HK-2 (cell line): ENCODE results near the gene PRKN.

ENCODE experiments used
- DNase-seq: peaks from one replicate; pipeline ENCODE4 v3.0.0-alpha.2; 2018; ENCODE audit not compliant: unreplicated experiment

PRKN gene

DNA sequence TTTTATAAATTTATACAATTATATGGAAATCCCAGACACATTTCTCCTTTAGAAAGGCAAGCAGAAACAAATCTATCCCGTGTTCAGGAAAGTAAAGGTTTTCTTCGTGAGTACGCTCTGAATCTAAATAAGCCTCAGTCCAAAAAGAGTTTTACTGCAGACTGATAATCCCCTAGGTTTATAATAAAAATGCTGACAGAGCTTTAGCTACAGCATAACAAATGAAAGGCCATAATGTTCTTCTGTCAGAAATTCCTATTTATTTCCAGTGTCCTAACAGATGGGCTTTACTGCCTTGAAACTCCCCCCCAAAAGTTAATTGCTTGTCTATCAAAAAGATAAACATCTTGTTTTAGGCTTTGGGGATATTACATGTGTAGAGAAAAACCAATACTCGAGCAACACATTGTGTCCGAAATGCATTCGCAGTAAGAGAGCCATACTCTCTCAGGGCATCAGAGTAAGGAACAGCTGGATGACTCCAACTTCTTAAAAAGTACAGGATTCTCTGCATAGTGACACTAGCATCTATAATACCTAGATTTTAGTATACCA, 109.0 kb downstream of the PRKN start:
- DNase-seq: no peak

DNA sequence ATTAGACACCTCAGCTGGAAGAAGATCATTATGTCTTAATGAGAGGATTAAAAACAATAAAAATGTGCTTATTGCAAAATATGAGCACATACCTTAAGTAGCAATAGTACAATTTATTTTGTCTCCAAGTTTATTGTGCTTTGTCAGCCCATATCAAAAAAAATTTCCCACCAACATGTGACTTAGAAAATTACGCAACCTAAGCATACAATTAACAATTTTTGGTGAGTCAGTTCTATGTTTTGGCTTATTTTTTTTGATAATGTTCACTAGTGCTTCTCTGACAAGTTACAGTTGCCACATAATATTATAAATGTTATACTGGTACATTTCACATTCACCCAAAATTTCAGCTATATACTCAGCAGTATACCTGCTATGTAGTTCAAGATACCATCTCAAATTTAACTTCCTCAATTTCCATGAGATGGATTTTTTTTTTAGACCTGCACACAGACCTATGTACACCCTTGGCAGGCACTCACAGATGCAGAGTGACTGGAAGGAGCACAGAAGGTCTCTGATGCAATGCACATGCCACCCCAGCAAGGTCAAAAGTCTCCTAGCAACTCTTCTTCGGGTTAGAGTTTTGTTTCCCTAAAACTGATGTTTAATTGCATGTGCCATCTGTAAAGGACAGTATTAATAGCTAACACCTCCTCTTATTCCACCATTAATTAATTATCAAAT, 112.4 kb downstream of the PRKN start:
- DNase-seq: no peak

- no peak for DNase-seq
These were observed 114.3 kb downstream of the PRKN start for GRCh38 chr6:162613310-162613709.

GRCh38 chr6:162612613-162613012, 115.0 kb downstream of the PRKN start:
- DNase-seq: no peak

DNA sequence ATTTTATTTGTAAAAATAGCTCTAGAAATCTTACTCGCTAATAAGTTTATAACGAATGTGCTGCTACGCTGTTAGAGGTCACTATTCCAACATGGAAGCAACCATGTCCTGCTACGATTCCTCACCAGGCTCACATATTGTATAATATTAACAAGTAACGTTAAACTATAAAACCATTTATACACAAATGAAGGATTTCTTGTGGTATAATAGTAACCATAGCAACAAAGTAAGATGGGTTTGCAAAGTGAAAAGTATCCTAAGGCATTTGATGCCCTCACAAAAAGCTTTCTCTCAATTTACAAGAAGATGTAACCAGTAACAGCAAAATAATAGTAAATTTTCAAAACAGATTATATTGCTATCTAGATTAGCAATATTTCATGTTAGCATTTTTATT, 117.2 kb downstream of the PRKN start:
- no peak for DNase-seq

DNA sequence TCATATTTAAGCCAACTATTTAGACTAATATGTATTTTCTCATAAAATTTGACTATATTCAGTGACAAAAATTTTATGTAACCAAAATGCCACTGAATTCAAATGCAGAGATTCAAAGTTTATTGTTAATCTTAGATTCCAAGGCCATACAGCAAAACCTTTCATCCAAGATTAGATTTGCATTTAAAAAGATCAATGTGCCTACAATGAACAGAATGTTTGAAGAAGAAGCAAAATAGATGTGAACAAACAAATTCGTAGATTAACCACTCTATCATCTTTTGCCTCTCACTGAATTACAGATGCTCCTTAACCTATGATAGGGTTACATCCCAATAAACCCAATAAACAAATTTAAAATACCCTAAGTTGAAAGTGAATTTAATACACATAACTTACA, 121.7 kb downstream of the PRKN start:
- DNase-seq: no peak

DNA sequence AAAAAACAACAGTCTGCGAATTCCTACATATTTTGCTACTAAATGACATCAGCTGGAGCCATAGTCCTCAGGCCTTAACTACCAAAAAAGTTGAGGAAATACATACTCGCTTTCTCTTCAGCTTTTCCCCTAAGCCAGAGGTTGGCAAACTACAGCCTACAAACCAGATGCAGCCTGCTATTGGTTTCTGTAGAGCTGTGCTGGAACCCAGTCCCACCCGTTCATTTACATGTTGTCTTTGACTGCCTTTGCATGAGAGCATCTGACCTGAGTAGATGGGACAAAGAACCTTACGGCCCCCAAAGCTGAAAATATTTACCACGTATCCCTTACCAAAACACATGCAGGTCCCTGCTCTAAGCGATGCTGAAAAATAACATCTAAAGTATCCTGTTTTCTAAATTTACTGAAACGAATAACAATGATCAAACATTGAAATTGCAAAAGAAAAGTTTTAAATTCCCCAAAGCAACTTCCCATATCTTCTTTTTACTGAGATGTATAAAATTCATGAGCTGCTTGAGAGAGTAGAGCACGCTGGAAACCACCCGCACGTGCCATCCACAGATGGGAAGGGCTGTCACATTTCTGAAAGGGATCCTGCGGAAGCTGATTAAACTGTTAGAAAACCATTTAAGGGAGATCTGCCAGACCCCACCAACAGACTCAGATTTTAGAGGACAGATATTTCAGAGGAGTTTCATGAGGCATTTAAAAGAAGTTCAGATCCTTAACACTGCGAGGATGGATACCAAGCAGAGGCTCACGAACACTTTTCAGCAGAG, 124.1 kb downstream of the PRKN start:
- DNase-seq: no peak

- no peak for DNase-seq
These were observed 124.8 kb downstream of the PRKN start for GRCh38 chr6:162602759-162603158.

- DNase-seq: no peak
These were observed 130.9 kb downstream of the PRKN start for GRCh38 chr6:162596676-162597075.

GRCh38 chr6:162591517-162591916, 136.0 kb downstream of the PRKN start:
- DNase-seq: no peak

DNA sequence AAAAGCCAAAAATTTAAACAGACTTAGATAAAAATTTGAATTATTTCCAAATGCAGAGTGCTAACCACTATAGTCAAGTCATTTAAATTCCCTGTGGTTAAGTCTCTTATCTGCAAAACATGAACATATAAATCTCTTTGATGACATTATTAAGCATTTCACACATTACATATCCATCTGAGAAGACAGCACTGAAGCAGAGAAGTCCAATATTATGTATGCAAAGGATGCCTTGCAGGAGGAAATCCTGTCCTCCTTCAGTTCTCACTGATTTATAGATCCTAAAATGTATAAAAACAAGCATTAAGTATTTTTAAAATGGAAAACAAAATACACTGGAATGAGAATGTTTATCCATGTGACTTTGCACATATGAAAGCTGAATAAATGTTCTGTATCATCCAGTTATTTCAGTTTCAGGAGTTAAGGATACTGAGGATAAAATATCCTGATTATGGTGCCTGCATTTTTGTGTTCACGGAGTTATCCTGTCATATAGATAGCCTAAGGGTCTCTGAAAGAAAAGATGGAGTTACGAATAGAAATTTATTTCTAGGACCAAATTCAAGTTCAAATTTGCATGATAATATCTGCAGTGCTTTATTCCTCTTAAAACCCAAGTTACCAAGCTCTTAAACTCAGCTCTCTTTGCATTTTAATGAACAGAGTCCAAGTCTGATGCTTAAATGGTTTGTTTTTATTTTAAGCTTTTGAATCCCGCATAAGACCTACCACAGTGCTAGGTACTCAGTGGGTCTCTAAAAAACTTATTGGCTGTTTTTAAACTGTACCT, 145.4 kb downstream of the PRKN start:
- DNase-seq: no peak

DNA sequence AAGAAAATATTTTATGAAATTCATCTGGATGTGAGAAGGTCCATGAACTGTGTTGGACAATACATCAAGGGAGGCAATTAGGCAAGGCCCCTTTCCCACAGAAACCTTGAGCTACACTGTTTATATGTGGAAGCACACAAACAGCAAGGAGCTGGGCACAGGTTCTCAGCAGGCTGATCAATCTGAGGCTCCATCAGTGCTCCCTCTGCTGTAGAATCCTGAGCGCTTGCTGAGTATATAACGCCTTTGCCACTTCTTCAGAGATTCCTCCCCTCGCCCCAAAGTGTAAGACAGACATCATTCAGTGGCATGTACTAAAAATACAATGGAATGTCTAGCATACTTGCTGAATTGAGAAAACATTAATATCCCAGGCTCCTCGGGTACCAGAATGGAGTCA, 146.9 kb downstream of the PRKN start:
- DNase-seq: no peak

GRCh38 chr6:162576016-162576415, 151.6 kb downstream of the PRKN start:
- DNase-seq: no peak

DNA sequence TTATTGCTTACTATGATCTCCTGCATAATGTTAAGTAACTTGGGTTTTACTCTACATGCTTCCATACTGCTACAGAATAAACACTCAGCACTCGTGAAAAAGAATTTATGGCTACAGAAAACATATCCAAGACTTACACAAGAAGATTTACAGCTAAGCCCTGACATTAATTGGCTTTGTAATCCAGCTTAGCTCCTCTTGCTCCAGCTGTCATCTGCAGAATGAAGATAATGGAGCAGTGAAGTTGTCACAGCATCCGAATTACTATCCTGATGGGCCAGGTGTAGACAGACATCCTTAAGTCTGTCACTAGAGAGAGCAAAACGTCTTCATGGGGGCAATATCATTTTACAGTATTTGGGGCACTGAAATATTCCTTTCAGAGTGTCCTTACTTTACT, 155.3 kb downstream of the PRKN start:
- no peak for DNase-seq

DNA sequence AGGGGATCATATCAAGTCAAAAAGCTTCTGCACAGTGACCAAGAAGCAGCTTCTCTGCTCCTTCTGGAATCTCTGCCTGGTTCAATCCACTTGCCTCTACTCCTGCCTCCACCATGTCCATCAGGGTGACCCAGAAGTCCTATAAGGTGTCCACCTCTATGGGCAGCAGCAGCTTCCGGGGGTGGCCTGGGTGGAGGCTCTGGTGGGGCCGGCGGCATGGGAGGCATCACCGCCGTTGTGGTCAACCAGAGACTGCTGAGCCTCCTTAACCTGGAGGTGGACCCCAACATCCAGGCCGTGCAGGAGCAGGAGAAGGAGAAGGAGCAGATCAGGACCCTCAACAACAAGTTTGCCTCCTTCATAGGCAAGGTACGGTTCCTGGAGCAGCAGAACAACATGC, 159.3 kb downstream of the PRKN start:
- DNase-seq: no peak

DNA sequence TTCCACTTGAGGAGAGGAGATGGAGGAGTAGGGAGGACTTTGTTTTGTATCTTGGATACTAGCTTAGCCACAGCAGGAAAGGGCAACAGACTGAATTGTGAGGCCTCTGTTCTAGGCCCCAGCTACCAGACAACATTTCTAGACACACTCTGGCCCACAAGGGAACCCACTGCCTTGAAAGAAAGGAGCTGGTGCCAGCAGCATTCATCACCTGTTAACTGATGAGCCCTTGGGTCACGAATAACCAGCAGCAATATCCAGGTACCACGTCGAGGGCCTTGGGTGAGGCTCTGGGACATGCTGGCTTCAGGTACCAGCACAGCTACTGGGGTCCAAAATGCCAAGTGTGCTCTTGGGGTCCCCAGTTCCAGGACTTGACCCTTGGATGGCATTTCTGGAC, 165.5 kb downstream of the PRKN start:
- DNase-seq: no peak

DNA sequence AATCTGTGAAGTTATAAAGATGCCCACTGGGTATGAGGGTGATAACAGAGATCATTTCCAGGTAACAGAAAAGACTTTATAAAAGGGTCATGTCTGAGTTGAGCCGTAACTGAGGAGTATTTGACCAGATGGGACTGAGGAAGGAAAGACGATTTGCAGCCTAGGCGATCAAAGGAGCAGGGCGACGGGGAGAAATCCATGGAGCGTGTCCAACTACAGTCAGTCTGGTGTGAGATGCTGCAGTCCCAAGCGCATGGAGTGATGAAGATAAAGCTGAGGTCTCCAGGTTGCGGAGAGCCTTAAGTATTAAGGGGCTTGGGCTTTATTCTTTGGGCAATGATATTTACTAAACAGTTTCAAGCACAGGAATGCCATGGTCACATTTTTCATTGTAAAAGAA, 166.7 kb downstream of the PRKN start:
- DNase-seq: no peak

DNA sequence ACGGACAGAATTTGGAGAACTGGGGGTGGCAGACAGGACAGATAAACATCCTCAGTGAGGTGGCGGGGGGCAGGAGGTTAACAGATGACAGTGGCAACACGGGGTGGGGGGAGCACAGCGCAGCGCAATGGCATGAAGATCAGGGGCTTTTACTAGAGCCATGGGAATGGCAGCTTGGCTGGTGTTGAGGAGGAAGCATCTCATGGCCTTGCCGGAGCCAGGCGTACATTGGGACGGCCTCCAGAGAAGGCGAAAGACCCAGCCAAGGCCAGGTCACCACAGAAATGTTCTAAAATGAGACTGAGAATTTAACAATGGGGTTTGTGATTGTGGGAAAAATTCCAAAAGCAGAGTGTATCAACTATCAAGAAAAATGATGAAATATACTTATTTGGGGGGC, 173.0 kb downstream of the PRKN start:
- DNase-seq: no peak

DNA sequence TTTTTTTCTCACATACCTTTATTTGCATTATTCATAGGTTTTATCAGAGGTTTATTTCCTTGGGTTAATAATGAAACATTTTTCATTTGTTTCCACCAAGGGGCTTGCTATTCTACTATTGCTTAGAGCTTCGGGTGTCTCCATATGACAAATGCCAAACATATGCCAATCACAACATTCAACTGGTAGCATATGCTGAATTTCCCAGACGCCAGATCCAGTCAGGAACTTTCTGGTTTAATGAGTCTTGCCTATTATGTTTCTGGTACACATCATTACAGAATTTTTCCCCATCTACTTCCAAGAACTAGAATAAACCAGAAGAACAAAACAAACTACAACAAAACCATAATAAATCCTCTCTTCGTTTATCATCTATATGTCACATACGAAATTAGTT, 180.7 kb downstream of the PRKN start:
- no peak for DNase-seq

- DNase-seq: no peak
These were observed 184.3 kb downstream of the PRKN start for GRCh38 chr6:162543221-162543620.

GRCh38 chr6:162541019-162541601, 186.5 kb downstream of the PRKN start:
- no peak for DNase-seq

DNA sequence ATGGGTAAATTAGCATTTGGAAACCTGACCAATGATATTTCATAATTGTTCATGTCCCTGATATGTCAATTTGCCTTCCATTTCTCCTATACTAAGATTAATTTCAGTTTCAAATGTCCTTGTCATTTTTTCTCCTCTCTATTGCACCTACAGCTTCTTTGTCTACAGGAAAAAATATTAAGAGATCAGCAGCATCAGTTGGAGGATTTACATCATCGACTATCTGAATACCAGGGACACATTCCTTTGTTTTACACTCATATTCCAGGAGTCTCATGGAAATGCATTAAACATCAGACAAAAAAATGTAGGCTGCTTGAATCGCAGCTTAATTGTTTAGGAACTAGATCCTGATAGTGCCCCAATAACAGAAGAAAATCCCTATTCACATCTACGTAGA, 188.2 kb downstream of the PRKN start:
- no peak for DNase-seq
